ENCODE measurements around the gene SELENOS.
"Not testable (repeated sequence)": the region's sequence is repeated elsewhere in the genome, so short reads cannot be mapped to it uniquely, and the experiment has no call there.

SELENOS gene

DNA sequence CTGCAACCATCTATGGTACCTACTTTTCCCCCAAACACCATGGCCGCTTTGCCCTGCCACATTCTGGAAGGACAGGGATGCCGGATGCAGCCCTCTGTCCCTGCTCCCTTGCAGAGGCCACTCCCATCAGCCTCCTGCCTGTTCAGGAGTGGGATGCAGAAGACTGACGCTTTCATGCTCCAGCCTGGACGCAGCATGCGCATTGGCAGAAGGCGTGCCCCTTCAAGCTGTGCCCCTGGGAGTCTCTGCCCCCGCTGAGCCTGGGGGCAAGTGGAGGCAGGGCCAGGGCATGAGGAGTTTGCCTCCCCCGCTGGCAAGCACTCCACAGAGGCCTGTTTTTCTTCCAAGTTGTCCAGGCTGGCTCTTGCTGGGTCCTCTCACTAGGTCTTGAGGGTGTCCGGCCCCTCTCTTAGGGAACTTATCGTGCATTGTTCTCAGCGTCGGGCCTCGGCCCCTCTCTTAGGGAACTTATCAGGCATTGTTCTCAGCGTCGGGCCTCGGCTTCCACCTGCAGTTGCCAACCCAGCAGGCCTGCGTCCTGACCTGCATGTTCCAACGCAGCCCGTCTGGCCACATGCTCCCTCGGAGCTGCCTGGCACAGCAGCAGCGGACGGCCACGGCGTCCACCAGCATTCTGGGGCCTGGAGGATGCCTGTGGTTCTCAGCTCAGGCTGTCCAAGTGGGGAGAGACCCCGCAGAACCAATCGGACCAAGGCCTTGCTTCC lies 32.3 kb upstream of the SELENOS start:
- FAIRE-seq, result no peak

DNA sequence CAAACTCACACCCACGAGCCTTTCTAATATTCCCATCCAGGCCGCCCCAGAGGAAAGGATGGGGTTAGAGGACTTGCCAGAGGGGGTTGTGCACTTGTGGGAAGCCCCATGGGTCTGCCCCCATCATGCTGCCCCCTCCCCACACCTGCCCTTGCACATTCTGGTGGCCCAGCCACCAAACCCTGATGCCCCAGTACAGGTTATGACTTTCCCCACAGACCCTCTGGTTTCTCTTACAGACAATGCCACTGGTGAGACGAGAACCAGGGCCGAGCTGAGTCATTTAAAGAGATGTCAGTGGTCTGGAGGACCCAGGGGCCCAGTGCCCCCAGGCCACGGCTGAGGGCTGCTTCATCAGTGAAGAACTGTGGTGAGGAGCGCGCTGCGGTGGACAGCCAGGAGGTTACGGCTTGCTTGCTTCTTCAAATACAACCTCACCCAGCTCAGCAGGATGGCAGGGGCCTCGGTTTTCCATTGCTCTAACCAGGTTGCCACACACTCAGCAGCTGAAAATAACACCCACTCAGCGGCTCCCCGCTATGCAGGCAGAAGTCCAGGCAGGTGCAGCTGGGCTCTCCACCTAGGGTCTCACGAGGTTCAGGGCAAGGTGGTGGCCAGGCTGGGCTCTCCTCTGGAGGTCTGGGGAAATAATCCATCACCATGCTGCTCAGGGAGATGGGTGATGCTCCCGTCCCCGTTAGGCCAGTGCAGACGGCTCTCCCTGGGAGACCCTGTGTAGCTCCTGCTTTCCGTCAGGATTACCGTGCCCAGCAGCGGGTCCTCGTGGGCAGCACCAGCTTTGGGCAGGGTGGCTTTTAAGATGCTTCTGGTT lies 31.5 kb upstream of the SELENOS start:
- FAIRE-seq, result no peak

DNA sequence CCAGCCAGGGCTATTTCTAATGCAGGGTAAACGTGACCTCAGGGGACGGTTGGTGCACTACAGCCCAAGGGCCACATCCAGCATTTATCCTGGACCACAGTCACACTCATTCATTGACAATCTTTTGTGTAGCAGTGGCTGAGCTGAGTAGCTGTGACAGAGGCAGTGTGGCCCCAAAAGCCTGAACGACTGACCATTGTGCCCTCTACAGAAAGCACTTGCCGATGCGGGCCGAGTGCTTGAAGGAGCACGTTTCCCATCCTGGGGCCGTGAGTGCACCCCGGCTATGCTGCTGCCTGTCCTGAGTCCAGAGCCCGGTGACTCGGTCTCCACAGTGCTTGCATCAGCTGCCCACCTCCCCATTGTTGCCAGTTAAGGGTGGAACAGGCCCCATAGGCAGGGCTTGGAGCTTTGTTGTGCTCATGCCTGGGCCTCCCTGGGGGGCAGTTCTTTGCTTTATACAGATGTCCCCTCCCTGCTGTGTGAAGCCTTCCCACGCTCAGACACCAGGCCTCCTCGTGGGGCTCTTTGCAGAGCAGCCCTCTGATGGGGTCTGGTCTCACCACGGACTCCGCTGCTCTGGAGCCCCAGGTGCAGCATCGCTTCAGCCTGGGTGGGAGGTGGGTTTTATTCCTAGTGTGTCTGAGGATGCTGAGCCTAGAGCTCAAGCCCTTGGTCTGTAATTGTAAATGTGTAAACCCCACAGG lies 30.8 kb upstream of the SELENOS start:
- no peak for FAIRE-seq

DNA sequence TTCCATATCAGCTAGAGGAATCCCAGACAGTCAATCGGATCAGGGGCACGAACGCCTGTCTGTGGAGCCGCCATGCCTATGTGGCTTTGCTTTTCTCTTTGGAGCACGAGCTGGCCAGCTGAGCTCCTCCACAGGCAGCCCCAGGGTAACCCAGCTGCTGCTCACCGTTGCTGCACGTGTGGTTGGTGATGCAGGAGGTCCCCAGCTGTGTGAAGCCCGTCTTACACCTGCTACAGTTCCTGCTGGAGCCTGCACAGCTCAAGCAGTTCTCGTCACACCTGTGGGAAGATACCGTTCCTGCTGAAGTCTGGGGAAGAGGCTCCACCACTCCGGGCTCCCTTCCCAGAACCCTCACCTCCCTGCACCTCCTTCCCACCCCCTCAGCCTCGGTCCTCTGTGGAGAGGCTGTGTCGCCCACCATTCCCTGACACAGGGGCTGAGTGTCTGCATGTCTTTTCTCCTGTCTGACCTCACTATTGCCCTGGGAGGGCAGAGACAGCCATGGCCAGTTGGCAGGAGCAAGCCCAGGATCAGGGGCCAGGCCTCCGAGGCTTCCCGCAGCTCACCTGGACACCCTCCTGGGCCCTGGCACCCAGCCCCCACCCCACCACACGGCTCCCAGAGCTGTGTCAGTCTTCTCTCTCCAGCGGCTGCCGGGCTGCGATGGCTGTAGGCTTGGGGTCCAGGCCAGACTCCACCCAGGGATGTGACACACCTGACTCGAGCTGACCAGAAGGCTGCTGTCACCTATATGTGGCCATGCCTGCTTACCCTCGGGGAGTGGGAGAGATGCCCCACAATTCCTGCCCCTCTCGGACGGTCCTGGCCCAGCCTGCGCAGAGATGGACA lies 30.0 kb upstream of the SELENOS start:
- FAIRE-seq, result no peak

DNA sequence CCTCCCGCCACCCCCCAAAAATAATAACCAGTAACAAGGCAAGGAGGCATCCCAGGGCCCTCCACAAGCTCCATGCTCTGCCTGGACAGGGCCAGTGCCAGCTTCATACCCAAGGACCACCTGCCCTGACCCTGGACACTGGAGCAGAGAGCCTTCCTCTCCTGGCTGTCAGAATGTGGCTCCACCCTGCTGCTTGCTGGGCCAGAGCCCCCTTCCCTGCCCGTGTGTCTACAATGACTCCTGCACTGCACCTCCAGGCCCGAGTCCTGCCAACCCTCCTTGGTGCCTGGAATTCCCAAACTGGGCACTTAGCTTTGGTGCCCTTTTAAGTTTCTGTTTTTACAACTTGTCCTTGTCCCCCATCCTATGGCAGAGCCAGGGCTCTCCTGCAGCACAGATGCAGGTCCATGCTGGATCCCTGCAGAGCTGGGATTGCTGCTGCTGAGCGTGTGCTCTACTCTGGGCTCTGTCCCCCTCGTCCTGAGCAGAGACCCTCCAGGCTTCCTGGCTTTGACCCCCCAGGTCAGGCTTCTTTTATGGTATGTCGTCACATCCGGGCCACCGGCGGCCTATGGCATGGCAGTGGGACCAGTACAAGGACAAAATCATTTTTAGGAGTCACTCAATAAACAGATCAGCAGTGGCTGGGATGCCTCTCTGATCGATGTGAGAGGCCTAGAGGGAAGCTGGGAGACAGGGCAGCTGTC lies 29.2 kb upstream of the SELENOS start:
- no peak for FAIRE-seq

DNA sequence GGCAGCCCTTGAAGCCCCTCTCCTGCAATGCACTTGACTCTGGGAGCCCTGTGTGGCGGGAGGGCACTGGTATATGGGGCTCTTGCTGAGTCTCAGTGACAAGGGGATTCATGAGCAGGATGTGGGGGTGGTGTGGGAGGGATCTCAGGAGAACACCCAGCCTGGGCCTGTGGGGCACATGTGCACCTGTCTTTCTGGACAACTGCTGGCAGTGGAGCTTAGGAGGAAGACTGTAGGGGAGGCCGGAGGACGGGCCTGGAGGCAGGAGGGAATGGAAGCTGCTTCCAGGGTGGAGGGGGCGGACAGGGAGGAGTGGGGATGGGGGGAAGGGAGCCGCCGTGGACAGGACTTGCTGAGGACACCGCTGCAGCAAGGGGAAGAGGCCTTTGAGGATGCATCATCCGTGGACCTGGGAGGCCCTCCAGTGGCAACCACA lies 28.6 kb upstream of the SELENOS start:
- no peak for FAIRE-seq

DNA sequence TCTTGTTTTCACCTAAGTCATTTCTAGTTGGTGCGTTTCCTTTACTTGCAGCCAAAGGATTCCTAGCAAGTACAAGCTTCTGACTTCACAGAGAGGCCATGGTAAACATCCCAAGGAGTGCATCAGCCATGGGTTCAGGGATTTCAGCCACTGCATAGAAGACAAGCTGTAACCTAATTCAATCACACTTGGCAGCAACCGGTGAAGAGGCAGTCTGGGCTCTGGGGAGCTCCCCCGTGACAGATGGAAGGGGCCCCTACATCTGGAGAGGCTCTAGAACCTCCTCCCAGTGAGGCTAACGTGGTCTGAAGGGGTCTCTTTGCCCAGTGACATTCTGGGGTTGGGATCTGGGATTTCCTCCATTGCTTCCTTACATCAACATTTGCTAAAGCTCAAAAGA lies 26.1 kb upstream of the SELENOS start:
- FAIRE-seq, result no peak

DNA sequence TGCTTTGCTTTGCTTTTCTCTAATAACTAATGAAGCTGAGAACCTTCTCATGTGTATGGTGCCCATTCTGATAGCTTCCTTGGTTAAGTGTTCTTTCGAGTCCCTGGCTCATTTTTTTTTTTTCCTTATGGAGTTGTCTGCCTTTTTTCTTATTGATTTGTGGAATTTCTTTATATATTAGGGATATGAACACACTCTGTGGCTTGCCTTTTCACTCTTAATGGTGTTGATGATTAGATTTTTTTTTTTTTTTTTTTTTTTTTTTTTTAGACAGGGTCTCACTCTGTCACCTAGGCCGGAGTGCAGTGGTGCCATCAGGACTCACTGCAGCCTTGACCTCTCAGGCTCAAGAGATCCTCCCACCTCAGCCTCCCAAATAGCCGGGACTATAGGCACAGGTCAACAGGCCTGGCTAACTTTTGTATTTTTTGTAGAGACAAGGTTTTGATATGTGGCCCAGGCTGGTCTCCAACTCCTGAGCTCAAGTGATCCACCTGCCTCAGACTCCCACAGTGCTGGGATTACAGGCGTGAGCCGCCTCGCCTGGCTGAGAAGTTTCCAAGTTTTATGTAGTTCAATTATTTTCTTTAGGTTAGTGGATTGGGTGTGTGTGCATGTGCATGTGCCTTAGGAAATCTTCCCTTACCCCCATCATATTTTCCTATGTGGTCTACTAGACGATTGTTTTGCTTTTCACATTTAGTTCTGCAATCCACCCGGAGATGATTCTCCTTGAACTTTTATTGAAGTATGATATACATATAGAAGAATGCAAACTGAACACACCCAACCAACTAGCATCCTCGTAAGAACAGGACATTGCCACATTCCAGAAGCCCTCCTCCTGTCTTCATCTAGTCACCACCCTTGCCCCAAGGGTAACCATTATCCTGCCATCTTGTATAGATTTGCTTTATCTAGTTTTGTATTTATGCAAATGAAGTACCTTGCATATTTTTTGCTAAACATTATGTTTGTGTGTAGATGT lies 19.4 kb upstream of the SELENOS start:
- FAIRE-seq, result no peak

DNA sequence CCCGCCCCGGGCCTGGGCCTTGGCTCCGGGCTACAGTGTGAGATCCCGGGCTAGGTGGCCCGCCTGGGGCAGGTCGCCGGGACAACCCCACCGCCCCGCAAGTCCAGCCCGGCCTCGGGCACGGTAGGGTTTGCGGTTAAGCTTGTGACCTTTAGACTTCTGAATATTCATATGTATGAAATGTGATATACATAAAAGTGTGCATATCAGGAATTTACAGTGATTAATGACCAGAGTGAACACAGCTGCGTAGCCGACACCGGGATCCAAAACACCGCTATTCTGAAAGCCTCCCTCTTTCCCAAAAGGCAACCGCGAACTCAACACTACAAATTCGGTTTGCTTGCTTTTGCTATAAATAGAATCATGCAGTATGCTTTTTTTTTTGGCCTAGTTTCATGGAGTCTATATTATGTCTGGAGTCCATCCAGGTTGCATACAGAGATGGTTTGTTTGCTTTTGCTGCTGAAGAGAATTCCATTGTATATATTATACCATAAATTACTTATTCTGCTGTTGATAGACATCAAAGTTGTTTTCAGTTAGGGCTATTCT lies 18.4 kb upstream of the SELENOS start:
- FAIRE-seq, result no peak

DNA sequence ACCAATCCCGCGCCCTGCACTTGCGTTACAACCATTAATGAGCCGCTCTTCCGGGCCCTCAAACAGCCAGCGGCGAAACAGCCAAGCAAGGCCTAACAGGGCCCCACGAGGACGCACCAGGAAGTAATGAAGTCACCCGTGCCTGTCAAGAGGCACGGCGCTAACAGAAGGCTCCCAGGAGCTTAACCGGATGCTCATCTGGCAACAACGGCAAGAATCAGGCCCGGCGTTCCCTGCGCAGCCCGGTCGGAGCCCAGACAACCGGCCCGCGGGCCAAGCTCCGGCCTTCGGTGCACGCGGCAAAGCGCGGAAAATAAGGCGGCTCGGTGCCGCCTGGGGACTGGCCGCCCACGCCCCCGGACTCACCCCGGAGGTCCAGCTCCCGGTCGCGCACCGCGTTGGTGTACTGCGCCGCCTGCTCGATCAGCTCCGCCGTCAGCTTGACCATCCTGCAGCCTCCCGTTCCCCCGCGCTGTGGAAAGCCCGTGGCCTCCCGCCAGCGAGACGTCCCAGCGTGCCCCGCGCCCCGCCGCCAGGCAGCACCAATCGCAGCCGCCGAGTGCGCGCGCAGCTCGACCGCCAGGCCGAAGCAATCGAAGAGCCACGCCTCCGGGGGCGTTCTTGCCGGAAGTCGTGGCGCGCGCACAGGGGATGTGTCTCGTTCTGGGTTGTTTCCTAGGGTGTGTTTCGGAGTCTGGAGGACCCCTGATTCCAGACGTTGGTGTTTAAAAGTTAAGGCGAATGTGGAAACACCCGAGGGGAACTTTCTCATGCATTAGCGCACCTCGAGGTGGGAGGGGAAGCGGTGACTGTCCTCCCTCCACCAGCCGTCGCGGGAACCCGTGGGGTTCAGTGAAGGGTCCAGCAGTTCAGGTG lies 17.7 kb upstream of the SELENOS start, which contains the start of gene SNRPA1:
SNRPA1 (minus strand) TSS at position 518 of the 876 bp plus-strand sequence; CDS start at position 448, 70 bp downstream.
- FAIRE-seq, result no peak

DNA sequence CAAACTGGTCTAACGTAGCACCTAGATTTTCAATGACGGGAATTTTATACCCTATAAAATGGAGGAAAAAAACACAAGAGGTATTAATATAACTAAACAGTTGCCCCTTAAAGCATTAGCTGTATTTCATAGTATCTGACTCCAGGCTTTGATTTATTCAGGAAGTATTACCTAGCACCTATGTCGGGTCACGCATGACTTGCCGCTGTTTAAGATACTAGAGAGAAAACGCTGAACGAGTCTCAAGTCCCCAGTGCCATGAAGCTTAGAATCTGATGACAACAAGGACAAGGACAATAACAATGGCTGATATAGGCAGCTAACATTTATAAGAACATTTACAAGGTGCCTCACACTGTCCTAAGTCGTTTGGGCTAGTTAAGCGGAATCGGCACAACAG lies 15.8 kb upstream of the SELENOS start:
- FAIRE-seq, result no peak

DNA sequence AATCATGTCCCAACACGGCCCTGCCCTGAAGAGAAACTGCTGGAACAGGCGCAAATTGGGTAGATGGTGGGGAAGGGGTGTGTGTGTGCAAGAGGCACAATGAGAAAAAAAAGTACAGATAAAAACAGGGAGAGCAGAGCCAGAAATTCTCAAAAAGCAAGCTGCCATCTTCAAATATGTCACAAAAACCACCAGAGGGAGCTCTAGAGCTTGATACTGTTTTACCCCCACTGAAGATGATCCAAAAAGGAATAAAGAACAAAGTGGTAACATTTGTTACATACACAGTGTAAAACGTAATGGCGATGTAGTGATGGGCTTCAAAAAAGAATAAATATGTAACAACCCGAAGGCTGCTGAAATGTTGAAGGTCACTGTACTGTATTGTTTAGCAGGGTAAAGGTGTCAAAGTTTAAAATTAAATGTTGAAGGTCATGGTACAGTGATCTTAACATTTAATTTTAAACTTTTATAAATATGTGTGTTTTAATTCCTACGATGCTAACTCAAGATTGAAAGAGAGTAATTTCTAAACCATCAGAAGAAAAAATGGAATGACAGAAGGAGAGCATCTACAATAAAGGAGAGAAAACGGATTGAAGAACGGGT lies 11.7 kb upstream of the SELENOS start:
- FAIRE-seq, result peak; percentile 17

DNA sequence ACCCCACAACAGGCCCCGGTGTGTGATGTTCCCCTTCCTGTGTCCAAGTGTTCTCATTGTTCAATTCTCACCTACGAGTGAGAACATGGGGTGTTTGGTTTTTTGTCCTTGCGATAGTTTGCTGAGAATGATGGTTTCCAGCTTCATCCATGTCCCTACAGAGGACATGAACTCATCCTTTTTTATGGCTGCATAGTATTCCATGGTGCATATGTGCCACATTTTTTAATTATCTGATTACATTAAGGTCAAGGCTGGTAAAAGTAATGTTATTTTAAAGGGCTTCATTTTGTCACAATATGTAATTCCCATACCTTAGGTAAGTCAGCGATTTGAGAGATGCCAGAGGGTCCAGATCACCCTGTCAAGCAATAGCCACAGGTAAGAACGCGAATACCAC lies 10.1 kb upstream of the SELENOS start:
- FAIRE-seq, result not testable (repeated sequence)

DNA sequence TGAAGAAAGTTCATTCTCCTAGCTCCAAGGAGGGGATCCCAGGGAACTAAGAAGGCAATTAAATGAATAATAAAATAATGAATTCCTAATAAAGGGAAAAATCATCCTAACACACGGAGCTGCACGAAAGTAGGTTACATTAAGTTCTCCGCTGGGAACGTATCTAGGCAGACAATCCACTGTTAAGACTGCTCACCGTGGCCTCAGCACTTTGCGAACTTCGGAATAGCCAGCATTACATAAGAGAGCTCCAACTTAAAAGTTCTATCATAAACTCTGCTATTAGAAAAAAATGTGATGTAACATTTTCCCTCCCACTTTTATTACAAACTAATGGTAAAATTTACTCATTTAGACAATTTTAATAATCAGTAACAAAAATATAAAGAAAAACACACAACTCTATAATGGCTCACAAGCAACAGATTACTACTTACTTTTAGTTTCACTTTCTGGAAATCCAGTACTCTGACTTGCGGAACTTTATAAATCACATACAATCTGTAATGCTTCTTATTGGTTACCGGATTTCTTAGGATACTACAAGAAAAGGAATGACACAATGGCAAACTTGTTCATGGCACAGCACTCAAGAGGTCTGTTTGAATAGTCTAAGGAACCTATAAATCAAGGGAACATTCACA lies 9.3 kb upstream of the SELENOS start:
- no peak for FAIRE-seq

DNA sequence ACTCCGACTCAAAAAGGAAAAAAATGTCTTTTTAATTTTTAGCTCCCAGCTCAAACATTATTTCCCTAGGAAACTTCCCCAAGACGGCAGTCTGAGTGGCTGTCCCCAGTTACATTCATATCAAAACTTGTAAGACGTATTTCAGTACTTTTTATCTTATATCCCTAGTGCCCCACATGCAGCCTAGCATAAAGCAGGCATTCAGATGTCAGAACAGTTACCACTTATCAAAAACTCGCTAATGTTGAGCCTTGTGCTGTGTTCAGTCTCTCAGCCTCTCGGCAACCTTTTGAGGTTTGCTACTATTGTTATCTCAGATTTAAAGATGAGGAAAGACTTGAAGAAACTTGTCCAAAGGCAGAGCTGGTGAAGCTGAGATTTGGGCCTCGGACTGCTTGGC lies 6.6 kb upstream of the SELENOS start:
- FAIRE-seq, result no peak

DNA sequence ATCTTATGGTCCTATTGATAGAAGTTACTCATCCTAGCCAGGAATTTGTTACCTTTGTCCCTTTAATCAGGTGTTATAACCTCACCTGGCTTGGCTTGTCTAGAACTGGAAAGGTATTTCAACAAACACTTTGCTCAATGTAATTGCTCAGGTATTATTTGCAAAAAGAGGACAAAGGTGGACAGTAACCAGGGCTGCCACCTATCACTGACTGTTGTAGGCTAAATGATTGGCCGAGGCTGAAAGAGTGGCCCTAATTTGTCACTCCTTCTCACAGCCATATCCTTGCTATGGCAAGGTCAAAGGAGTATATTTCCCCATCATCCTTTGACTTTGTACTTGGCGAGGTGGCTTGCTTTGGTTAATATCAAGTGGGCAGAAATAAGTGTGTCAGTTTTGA lies 2.7 kb upstream of the SELENOS start:
- no peak for FAIRE-seq

DNA sequence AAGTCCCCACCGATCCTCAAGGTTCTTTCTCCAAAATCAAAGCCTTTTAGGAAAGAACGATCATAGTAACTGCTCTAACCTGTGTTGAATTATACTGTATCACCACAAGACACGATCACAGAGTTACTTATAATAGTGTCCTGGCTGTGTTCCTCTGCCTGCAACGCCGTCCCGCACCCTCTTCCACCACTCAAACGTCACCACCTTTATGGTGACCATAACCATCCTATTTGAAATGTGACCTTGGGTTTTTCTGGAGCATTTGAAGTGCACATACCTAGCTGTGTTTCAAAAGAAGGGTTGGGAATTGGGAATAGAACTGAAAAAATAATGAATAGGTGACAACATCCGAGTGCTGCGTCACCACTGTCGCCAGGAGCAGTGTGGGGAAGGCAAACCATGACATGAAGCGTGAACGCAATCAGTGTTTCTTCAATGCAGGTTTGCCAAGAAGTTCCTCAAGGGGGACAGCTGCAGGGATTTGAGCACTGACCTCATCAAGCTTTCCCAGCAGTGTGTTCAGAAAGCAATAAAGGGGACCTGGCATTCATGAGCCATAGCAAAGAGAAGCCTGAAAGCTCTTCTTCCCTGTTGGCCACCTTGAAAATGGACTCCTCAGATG lies 769 bp upstream of the SELENOS start:
- FAIRE-seq, result no peak

All from islet of Langerhans (tissue), 1 donor.